ENCODE data around the gene P2RY8.

DNA sequence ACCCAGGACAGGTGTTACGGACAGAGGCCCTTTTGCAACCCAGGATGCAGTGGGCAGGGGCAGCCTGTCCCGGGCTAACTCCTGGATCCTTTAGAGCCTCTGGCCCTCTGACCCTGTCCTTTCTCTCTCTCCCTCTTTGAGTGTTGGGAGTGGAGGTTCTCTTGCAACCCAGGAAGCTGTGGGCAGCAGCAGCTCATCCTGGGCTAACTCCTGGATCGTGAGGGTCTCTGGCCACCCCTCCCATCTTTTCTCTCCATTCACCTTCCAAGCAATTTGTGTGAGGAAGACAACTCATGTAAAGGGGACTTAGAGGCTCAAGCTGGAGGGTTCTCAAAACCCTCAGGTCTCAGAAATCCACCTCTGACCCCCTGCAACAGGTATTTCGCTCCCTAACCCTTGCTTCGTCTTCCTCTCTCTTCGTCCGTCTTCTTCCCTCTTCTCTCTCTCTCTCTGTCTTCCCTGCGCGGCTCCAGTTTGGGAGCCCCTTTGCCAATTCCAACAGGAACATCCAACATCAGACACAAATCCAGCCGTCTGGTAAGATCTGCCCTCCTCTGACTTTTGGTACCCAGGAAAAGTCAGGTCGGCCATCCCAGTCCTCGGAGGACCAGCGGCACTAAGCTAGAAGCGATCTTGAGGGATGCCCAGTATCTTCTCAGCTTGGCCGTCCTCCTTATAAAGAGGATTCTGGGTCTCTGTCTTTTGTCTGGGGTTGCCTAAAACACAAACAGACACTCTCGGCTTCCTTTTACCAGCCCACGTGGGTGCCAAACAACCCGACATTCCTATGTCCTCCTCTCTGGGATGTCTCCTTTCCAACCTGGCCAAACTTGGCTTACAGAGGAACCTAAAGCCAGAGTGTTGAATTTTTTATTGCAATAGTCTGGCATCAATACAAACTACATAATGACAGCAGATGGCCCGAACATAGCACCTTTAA lies 92.2 kb downstream of the P2RY8 start:
- TF ChIP-seq, protein P1, sequence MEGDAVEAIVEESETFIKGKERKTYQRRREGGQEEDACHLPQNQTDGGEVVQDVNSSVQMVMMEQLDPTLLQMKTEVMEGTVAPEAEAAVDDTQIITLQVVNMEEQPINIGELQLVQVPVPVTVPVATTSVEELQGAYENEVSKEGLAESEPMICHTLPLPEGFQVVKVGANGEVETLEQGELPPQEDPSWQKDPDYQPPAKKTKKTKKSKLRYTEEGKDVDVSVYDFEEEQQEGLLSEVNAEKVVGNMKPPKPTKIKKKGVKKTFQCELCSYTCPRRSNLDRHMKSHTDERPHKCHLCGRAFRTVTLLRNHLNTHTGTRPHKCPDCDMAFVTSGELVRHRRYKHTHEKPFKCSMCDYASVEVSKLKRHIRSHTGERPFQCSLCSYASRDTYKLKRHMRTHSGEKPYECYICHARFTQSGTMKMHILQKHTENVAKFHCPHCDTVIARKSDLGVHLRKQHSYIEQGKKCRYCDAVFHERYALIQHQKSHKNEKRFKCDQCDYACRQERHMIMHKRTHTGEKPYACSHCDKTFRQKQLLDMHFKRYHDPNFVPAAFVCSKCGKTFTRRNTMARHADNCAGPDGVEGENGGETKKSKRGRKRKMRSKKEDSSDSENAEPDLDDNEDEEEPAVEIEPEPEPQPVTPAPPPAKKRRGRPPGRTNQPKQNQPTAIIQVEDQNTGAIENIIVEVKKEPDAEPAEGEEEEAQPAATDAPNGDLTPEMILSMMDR (IDR thresholded peaks at IDR 0.05; ENCODE audit: insufficient read depth, low read length) = no peak
- TF ChIP-seq POLR2AphosphoS5 (IDR thresholded peaks at IDR 0.05; ENCODE audit: low read depth) (no peak), GABPA (IDR thresholded peaks at IDR 0.05; ENCODE audit: low read depth) (no peak), SPI1 (IDR thresholded peaks at IDR 0.05; ENCODE audit: borderline replicate concordance, low read depth) (no peak)
- TF ChIP-seq, protein P2, sequence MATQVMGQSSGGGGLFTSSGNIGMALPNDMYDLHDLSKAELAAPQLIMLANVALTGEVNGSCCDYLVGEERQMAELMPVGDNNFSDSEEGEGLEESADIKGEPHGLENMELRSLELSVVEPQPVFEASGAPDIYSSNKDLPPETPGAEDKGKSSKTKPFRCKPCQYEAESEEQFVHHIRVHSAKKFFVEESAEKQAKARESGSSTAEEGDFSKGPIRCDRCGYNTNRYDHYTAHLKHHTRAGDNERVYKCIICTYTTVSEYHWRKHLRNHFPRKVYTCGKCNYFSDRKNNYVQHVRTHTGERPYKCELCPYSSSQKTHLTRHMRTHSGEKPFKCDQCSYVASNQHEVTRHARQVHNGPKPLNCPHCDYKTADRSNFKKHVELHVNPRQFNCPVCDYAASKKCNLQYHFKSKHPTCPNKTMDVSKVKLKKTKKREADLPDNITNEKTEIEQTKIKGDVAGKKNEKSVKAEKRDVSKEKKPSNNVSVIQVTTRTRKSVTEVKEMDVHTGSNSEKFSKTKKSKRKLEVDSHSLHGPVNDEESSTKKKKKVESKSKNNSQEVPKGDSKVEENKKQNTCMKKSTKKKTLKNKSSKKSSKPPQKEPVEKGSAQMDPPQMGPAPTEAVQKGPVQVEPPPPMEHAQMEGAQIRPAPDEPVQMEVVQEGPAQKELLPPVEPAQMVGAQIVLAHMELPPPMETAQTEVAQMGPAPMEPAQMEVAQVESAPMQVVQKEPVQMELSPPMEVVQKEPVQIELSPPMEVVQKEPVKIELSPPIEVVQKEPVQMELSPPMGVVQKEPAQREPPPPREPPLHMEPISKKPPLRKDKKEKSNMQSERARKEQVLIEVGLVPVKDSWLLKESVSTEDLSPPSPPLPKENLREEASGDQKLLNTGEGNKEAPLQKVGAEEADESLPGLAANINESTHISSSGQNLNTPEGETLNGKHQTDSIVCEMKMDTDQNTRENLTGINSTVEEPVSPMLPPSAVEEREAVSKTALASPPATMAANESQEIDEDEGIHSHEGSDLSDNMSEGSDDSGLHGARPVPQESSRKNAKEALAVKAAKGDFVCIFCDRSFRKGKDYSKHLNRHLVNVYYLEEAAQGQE (IDR thresholded peaks at IDR 0.05; ENCODE audit: insufficient replicate concordance, low read depth) = no peak
